ENCODE measurements around the gene HPGDS. TPM values are rescaled to one million over a fixed set of nuclear protein-coding genes. Genes with fewer than 3 reads are reported as not detected.

HPGDS gene
- total RNA-seq, result not detected in 2 replicates

DNA sequence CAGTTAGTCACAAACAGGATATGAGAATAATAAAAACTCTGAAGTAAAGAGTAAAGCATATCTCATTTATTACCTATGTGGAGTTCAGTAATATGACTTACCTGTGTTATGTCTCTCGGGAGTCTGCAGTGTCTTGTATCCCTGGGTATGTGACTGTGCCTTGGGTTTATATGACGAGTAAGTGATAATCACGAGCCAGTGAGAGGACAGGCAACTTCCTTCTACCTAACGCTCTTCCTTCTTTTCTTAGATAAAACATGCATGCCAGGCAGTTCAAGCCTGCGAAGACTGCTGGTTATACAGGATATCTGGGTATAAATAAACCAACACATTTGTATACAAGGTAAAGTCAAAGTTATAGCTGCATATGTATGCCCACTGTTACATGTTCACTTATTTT is at the start of gene HPGDS:
Gene HPGDS (minus strand): TSS at position 143 of the 400 bp plus-strand sequence. CDS start 8,207 bp downstream, outside the sequence.

Other genes starting within 250 kb of the HPGDS start
- gene SMARCAD1, start 135.0 kb downstream of the HPGDS start, total RNA-seq, result 43.8 and 56.0 TPM in 2 replicates
- 212 and 261 TPM in 2 replicates for gene PDLIM5, start 109.1 kb upstream of the HPGDS start, total RNA-seq

All from vein endothelial cell (primary cell).